H9 (cell line): ENCODE data around the gene UGT2B15. TPM values are rescaled to one million over a fixed set of nuclear protein-coding genes. Genes with fewer than 3 reads are reported as not detected.

Experiments used
- DNase-seq: peaks from one replicate; pipeline ENCODE4 v3.0.0-alpha.2; 2017
- H2AFZ ChIP-seq: one replicate; pipeline ENCODE4 v1.6.1; 2013; ENCODE audit warnings: mild to moderate bottlenecking, low read length, control low read depth, moderate library complexity
- H2AK5ac ChIP-seq: 2 replicates; pipeline ENCODE4 v1.6.1; 2013; ENCODE audit warnings: low read length, control low read depth, mixed read lengths; ENCODE audit not compliant: insufficient read length
- H2BK120ac ChIP-seq: one replicate; pipeline ENCODE4 v1.6.1; 2013; ENCODE audit warnings: low read depth, mild to moderate bottlenecking, low read length, control low read depth, inconsistent platforms; ENCODE audit not compliant: poor library complexity, severe bottlenecking
- H2BK12ac ChIP-seq: 2 replicates; pipeline ENCODE4 v1.6.1; 2013; ENCODE audit warnings: low read length, control low read depth, mixed read lengths, low read depth; ENCODE audit not compliant: insufficient read length
- H2BK15ac ChIP-seq: 2 replicates; pipeline ENCODE4 v1.6.1; 2013; ENCODE audit warnings: low read depth, low read length, control low read depth
- H2BK20ac ChIP-seq: one replicate; pipeline ENCODE4 v1.6.1; 2013; ENCODE audit warnings: low read depth, mild to moderate bottlenecking, low read length, control low read depth, inconsistent platforms; ENCODE audit not compliant: poor library complexity, severe bottlenecking
- H2BK5ac ChIP-seq: 2 replicates; pipeline ENCODE4 v1.6.1; 2013; ENCODE audit warnings: low read length, control low read depth, mixed read lengths; ENCODE audit not compliant: insufficient read length
- H3K14ac ChIP-seq: 2 replicates; pipeline ENCODE4 v1.6.1; 2013; ENCODE audit warnings: low read length, control low read depth; ENCODE audit not compliant: insufficient read depth
- H3K18ac ChIP-seq: 2 replicates; pipeline ENCODE4 v1.6.1; 2013; ENCODE audit warnings: low read depth, mild to moderate bottlenecking, mixed read lengths, low read length, control low read depth; ENCODE audit not compliant: insufficient read length
- H3K23ac ChIP-seq: 2 replicates; pipeline ENCODE4 v1.6.1; 2013; ENCODE audit warnings: low read length, control low read depth, mixed read lengths, low read depth; ENCODE audit not compliant: insufficient read length
- H3K23me2 ChIP-seq: 2 replicates; pipeline ENCODE4 v1.6.1; 2013; ENCODE audit warnings: low read depth, mild to moderate bottlenecking, mixed read lengths, low read length, control low read depth; ENCODE audit not compliant: insufficient read length, poor library complexity, severe bottlenecking
- H3K27ac ChIP-seq: 2 replicates; pipeline ENCODE4 v1.5.1; 2013; ENCODE audit warnings: low read length, control low read depth, mixed read lengths, low read depth; ENCODE audit not compliant: insufficient read length
- H3K27me3 ChIP-seq: 2 replicates; pipeline ENCODE4 v1.6.1; 2013; ENCODE audit warnings: low read length, control low read depth, inconsistent platforms; ENCODE audit not compliant: insufficient read depth
- H3K4ac ChIP-seq: 2 replicates; pipeline ENCODE4 v1.6.1; 2013; ENCODE audit warnings: low read depth, mild to moderate bottlenecking, control low read depth, inconsistent platforms, low read length, moderate library complexity
- H3K4me1 ChIP-seq: 2 replicates; pipeline ENCODE4 v1.6.1; 2013; ENCODE audit warnings: low read length, control low read depth, inconsistent platforms; ENCODE audit not compliant: insufficient read depth
- H3K4me2 ChIP-seq: 2 replicates; pipeline ENCODE4 v1.6.1; 2013; ENCODE audit warnings: low read length, control low read depth, mixed read lengths; ENCODE audit not compliant: insufficient read length, insufficient read depth
- H3K56ac ChIP-seq: 2 replicates; pipeline ENCODE4 v1.6.1; 2013; ENCODE audit warnings: low read depth, mild to moderate bottlenecking, mixed read lengths, low read length, control low read depth; ENCODE audit not compliant: insufficient read length
- H3K79me1 ChIP-seq: 2 replicates; pipeline ENCODE4 v1.6.1; 2013; ENCODE audit warnings: low read depth, mild to moderate bottlenecking, moderate library complexity, low read length, control low read depth, inconsistent platforms; ENCODE audit not compliant: insufficient read depth, poor library complexity, severe bottlenecking
- H3K79me2 ChIP-seq: 2 replicates; pipeline ENCODE4 v1.6.1; 2013; ENCODE audit warnings: low read length, control low read depth, inconsistent platforms; ENCODE audit not compliant: insufficient read depth
- H3K9ac ChIP-seq: 2 replicates; pipeline ENCODE4 v1.6.1; 2013; ENCODE audit warnings: low read length, control low read depth, mixed read lengths; ENCODE audit not compliant: insufficient read length; ENCODE audit errors: extremely low read depth
- H3K9me3 ChIP-seq: one replicate; pipeline ENCODE4 v1.6.1; 2013; ENCODE audit warnings: low read depth, low read length, inconsistent platforms; ENCODE audit not compliant: control insufficient read depth
- H3T11ph ChIP-seq: one replicate; pipeline ENCODE4 v1.6.1; 2013; ENCODE audit warnings: mild to moderate bottlenecking, low read length, control low read depth, inconsistent platforms
- H4K20me1 ChIP-seq: one replicate; pipeline ENCODE4 v1.6.1; 2013; ENCODE audit not compliant: control insufficient read depth, insufficient read length, insufficient read depth
- H4K5ac ChIP-seq: 2 replicates; pipeline ENCODE4 v1.6.1; 2013; ENCODE audit warnings: low read depth, mild to moderate bottlenecking, mixed read lengths, low read length, control low read depth; ENCODE audit not compliant: insufficient read length
- H4K8ac ChIP-seq: replicated peaks from 2 replicates; pipeline ENCODE4 v1.6.1; 2013; ENCODE audit warnings: low read length, control low read depth, mixed read lengths, low read depth; ENCODE audit not compliant: insufficient read length
- H4K91ac ChIP-seq: 2 replicates; pipeline ENCODE4 v1.6.1; 2013; ENCODE audit warnings: low read depth, mild to moderate bottlenecking, moderate library complexity, mixed read lengths, low read length, control low read depth; ENCODE audit not compliant: insufficient read length
- H3K27ac Mint-ChIP-seq, 3 experiments: 2 replicates in 2 of 3; 3 replicates in 1 of 3; pipeline ENCODE4 v1.8.0; 2020 to 2021; ENCODE audit warnings: mixed read lengths in 3 of 3, mild to moderate bottlenecking in 1 of 3, moderate library complexity in 1 of 3
- H3K27me3 Mint-ChIP-seq: 2 replicates; pipeline ENCODE4 v1.8.0; 2021; ENCODE audit warnings: low read depth, mild to moderate bottlenecking, moderate library complexity, mixed read lengths
- H3K36me3 Mint-ChIP-seq, 3 experiments: 2 replicates in 2 of 3; 3 replicates in 1 of 3; pipeline ENCODE4 v1.8.0; 2020 to 2021; ENCODE audit warnings: low read depth in 3 of 3, mixed read lengths in 3 of 3; ENCODE audit not compliant: insufficient read depth in 1 of 3
- H3K4me1 Mint-ChIP-seq, 2 experiments: 2 replicates each; pipeline ENCODE4 v1.8.0; 2020; ENCODE audit warnings: mixed read lengths in 2 of 2
- H3K4me3 Mint-ChIP-seq, 2 experiments: 2 replicates in 1 of 2; 3 replicates in 1 of 2; pipeline ENCODE4 v1.8.0; 2020 to 2021; ENCODE audit warnings: mild to moderate bottlenecking in 2 of 2, mixed read lengths in 2 of 2, moderate library complexity in 1 of 2
- H3K9me3 Mint-ChIP-seq, 2 experiments: 2 replicates in 1 of 2; 3 replicates in 1 of 2; pipeline ENCODE4 v1.8.0; 2020; ENCODE audit warnings: mild to moderate bottlenecking in 2 of 2, mixed read lengths in 2 of 2, moderate library complexity in 1 of 2
- WGBS: extraction: QIAGEN DNeasy Blood & Tissue Kit; methylation state at CpG from one replicate; pipeline ENCODE4 v1.1.7; 2013; ENCODE audit warnings: missing lambda C conversion rate, low lambda C conversion rate, mixed read lengths; ENCODE audit not compliant: insufficient read length; ENCODE audit errors: extremely low coverage; 5-methylcytosine and 5-hydroxymethylcytosine counted together
- total RNA-seq: library from RNA; stranded (reverse); gene quantifications from 2 replicates; pipeline ENCODE4 v1.2.1, GENCODE V29; 2021
- TF ChIP-seq, protein P1 (sequence below): fragments of 200-600 bp; sonication (generic); conservative IDR thresholded peaks from 3 replicates; pipeline ENCODE4 v1.8.0; 2021; ENCODE audit warnings: antibody characterized with exemption, mild to moderate bottlenecking

Gene UGT2B15
- total RNA-seq, 1 experiment from 2014 or later = not detected

DNA sequence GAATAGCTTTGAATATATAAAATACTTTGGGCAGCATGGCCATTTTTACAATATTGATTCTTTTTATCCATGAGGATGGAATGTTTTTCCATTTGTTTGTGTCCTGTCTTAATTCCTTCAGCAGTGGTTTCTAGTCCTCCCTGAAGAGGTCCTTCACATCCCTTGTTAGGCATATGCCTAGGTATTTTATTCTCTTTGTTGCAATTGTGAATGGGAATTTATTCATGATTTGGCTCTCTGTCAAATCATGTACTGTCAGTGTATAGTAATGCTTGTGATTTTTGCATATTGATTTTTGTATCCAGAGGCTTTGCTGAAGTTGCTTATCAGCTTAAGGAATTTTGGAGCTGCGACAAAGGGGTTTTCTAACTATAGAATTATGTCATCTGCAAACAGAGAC lies 18.5 kb downstream of the UGT2B15 start:
- no peak overlapping the region for H3K18ac ChIP-seq
- TF ChIP-seq, protein P1, sequence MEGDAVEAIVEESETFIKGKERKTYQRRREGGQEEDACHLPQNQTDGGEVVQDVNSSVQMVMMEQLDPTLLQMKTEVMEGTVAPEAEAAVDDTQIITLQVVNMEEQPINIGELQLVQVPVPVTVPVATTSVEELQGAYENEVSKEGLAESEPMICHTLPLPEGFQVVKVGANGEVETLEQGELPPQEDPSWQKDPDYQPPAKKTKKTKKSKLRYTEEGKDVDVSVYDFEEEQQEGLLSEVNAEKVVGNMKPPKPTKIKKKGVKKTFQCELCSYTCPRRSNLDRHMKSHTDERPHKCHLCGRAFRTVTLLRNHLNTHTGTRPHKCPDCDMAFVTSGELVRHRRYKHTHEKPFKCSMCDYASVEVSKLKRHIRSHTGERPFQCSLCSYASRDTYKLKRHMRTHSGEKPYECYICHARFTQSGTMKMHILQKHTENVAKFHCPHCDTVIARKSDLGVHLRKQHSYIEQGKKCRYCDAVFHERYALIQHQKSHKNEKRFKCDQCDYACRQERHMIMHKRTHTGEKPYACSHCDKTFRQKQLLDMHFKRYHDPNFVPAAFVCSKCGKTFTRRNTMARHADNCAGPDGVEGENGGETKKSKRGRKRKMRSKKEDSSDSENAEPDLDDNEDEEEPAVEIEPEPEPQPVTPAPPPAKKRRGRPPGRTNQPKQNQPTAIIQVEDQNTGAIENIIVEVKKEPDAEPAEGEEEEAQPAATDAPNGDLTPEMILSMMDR = no peak
- H3K14ac ChIP-seq = no peak overlapping the region
- H2BK5ac ChIP-seq = no peak overlapping the region
- H3K56ac ChIP-seq = no peak overlapping the region
- Mint-ChIP-seq H3K36me3 (peaks cover 5 to 13% (median 8%) of the 10 kb centered on the region in 3 experiments), H3K9me3 (peaks cover 13 to 19% of the 10 kb centered on the region in 2 experiments), H3K27ac (no peak overlapping the region), H3K27me3 (no peaks in the 10 kb centered on the region), H3K4me3 (no peak overlapping the region), H3K4me1 (peaks cover 19 to 24% of the 10 kb centered on the region in 2 experiments)
- DNase-seq = no peak
- H3K9me3 ChIP-seq = no peaks in the 10 kb centered on the region
- no peak overlapping the region for H2BK20ac ChIP-seq
- no peaks in the 10 kb centered on the region for H3K27me3 ChIP-seq
- H2AK5ac ChIP-seq = no peak overlapping the region
- no peak overlapping the region for H4K5ac ChIP-seq
- no peaks in the 10 kb centered on the region for H4K20me1 ChIP-seq
- H3T11ph ChIP-seq = no peak overlapping the region
- no peak overlapping the region for H2BK15ac ChIP-seq
- H2AFZ ChIP-seq = no peak overlapping the region
- no peak overlapping the region for H2BK12ac ChIP-seq
- no peak overlapping the region for H4K91ac ChIP-seq
- no peaks in the 10 kb centered on the region for H3K79me1 ChIP-seq
- H3K4me1 ChIP-seq = peaks cover 8% of the 10 kb centered on the region; the same call in 1 of the 2 replicates
- no peak overlapping the region for H3K9ac ChIP-seq
- no peaks in the 10 kb centered on the region for H3K79me2 ChIP-seq
- WGBS = no CpG with 5 or more reads among the region's 1 CpG
- H2BK120ac ChIP-seq = no peak overlapping the region
- no peak overlapping the region for H3K4me2 ChIP-seq
- no peak overlapping the region for H3K27ac ChIP-seq
- no peak overlapping the region for H3K23ac ChIP-seq
- no peak overlapping the region for H3K4ac ChIP-seq
- H3K23me2 ChIP-seq = no peaks in the 10 kb centered on the region
- no peak overlapping the region for H4K8ac ChIP-seq
